ENCODE measurements around the gene TEX53. TPM values are rescaled to one million over a fixed set of nuclear protein-coding genes. Genes with fewer than 3 reads are reported as not detected.

TEX53 gene
- total and polyA plus RNA-seq, 10 of the 15 experiments (the other 5 are each of a cell fraction or from before 2014, with no cell fraction given) = not detected

DNA sequence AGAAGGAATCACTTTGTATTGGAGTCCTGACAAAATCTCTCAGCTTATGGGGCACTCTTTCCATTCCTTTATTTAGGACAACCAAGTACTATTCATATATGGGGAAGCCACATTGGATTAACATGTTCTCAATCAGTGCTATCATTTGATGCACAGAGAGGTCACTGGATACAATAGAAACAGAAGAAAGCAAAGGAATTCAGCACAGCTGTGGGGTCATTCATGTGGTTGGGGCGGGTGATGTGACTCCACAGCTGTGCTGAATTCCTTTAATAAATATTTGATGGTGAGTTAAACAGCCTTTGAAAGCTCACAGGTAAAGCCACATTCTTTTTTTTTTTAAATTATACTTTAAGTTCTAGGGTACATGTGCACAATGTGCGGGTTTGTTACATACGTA is 25.2 kb upstream of the TEX53 start:
- in situ Hi-C loops (cut with MboI) = no loop called here
- no peak overlapping the region for H3K9ac ChIP-seq (ENCODE audit: control insufficient read depth, insufficient read depth, low read length)
- no peaks in the 10 kb centered on the region for H3K36me3 ChIP-seq (ENCODE audit: control insufficient read depth in 2 of 2, insufficient read depth in 2 of 2, low read length in 1 of 2)
- CTCF ChIA-PET = interaction anchor here (0.7 to 11.6 kb wide), 17 partner anchors 10 to 841 kb away, joined by 3 to 135 read pairs (median 7); no protein-coding TSS in a partner anchor
- H2AFZ ChIP-seq (ENCODE audit: control insufficient read depth, low read depth, low read length) = no peak overlapping the region
- H3K4me2 ChIP-seq (ENCODE audit: control insufficient read depth, insufficient read depth) = no peak overlapping the region
- H3K27me3 ChIP-seq (replicated peaks in 1 of 2; ENCODE audit: control insufficient read depth in 2 of 2, insufficient read depth in 2 of 2, low read length in 1 of 2) = peaks cover 0 to 9% of the 10 kb centered on the region in 2 experiments; a peak in 2 of 4 replicates
- DNase-seq (ENCODE audit: low read depth, low spot score) = no peak
- no peak overlapping the region for H3K27ac ChIP-seq (ENCODE audit: control insufficient read depth, insufficient read depth)
- SMC1A ChIA-PET (ENCODE audit: uncharacterized antibody, unreplicated experiment) = interaction anchor here (0.9 to 4.1 kb wide), 6 partner anchors 16 to 333 kb away, joined by 3 to 41 read pairs (median 4); no protein-coding TSS in a partner anchor
- RAD21 ChIA-PET (ENCODE audit: unreplicated experiment) = interaction anchor here (1.2 to 2.1 kb wide), 3 partner anchors 14 to 332 kb away, joined by 3 to 7 read pairs (median 5); no protein-coding TSS in a partner anchor
- H3K4me3 ChIP-seq = no peak overlapping the region
- POLR2A ChIA-PET = interaction anchor here (0.7 kb wide), 1 partner anchor 869 kb away, joined by 3 read pairs; no protein-coding TSS in a partner anchor
- WGBS (ENCODE audit: insufficient coverage, insufficient replicate concordance, low lambda C conversion rate, missing lambda C conversion rate) = 52% methylated on average over 3 of the region's 3 CpGs
- no peak for FAIRE-seq
- ATAC-seq = no peak
- no peak for TF ChIP-seq ASH2L (IDR thresholded peaks at IDR 0.05; ENCODE audit: borderline replicate concordance, low read depth)
- TF ChIP-seq GATAD2B (conservative IDR thresholded peaks at IDR 0.05; ENCODE audit: low read depth) = no peak
- no peak for TF ChIP-seq RCOR1 (conservative IDR thresholded peaks at IDR 0.05; ENCODE audit: low read depth, low read length)
- TF ChIP-seq TCF3 (IDR thresholded peaks at IDR 0.05; ENCODE audit: borderline replicate concordance, insufficient read depth, low read depth, low read length) = no peak
- TF ChIP-seq ZNF384 (IDR thresholded peaks at IDR 0.05; ENCODE audit: borderline replicate concordance, low read depth, low read length) = no peak
- TF ChIP-seq RELA (IDR thresholded peaks at IDR 0.05; ENCODE audit: borderline replicate concordance, partially characterized antibody) = no peak
- TF ChIP-seq IKZF2 (IDR thresholded peaks at IDR 0.05) = no peak
- no peak for TF ChIP-seq SKIL (IDR thresholded peaks at IDR 0.05; ENCODE audit: low read depth, poor library complexity, severe bottlenecking)
- TF ChIP-seq RB1 (IDR thresholded peaks at IDR 0.05; ENCODE audit: borderline replicate concordance) = no peak
- TF ChIP-seq ATF7 (IDR thresholded peaks at IDR 0.05; ENCODE audit: low read depth) = no peak
- no peaks in the 10 kb centered on the region for H3K9me3 ChIP-seq (replicated peaks; ENCODE audit: control insufficient read depth, insufficient read depth, low read length)
- no TSS peak for BruUV-seq (replicated peaks)
- intact Hi-C loops (cut with micrococcal nuclease; ENCODE audit: unreplicated experiment) = loop anchor here (1.0 kb wide), 2 partner anchors 224 to 841 kb away; no protein-coding TSS in a partner anchor
- no peaks in the 10 kb centered on the region for H3K79me2 ChIP-seq (ENCODE audit: control insufficient read depth, insufficient read depth, low read length)
- H3K4me1 ChIP-seq (ENCODE audit: control insufficient read depth, insufficient read depth, low read length) = no peaks in the 10 kb centered on the region
- no peaks in the 10 kb centered on the region for H4K20me1 ChIP-seq (ENCODE audit: control insufficient read depth, insufficient read depth)

Measured in GM12878 (cell line).